Endothelial cell of umbilical vein (primary cell): ENCODE data around the gene RNH1.

Experiments
- EZH2 ChIP-seq: IDR thresholded peaks from 2 replicates; pipeline ENCODE4 v1.6.1; 2012; ENCODE audit warnings: borderline replicate concordance, low read depth, mild to moderate bottlenecking, moderate library complexity, low read length, inconsistent platforms; ENCODE audit not compliant: severe bottlenecking
- TF ChIP-seq, protein P1 (sequence below), 2 donors: IDR thresholded peaks; 1 replicate in 1 of 2; 2 replicates in 1 of 2; pipeline ENCODE4 v1.5.1; 2011; ENCODE audit warnings: low read length in 2 of 2, mild to moderate bottlenecking in 2 of 2, moderate library complexity in 2 of 2, control low read depth in 1 of 2, inconsistent platforms in 1 of 2, low read depth in 1 of 2; ENCODE audit not compliant: insufficient read depth in 1 of 2; ENCODE audit errors: extremely low read depth in 1 of 2
- TF ChIP-seq, protein P2 (sequence below): IDR thresholded peaks from 2 replicates; pipeline ENCODE4 v1.6.1; 2011; ENCODE audit not compliant: insufficient read depth, insufficient read length

DNA sequence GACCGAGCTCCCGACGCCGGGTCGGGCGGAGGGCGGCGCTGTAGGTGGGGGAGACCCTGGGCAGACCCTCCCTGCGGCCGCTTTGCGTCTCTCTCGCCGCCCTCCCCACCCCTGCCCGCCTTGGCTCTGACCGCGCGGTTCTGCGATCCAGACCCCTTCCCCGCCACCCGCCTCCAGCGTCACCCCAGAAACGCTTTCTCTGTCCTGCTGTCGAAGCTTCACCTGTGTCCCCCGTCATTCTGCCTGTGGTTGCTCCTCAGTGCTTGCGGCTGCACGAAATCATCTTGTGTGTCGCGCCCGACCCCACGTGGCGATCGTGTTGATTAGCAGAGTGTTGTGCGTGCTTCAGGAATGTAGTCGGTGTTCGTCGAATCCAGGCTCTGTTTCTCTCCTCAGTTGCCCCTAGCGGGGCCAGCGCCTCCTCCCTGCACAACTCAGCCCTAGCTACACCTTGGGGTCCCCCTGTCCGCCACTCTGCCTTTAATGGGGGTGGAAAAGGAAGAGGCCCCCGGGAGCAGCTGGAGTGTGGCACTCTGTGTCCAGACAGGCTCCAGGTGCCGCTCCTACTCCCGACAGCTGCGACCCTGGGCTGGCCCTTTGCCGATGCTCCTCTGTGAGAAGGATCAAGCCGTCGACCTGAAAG, 56.1 kb downstream of the RNH1 start:
- TF ChIP-seq EZH2, result no peak
- TF ChIP-seq, protein P1, sequence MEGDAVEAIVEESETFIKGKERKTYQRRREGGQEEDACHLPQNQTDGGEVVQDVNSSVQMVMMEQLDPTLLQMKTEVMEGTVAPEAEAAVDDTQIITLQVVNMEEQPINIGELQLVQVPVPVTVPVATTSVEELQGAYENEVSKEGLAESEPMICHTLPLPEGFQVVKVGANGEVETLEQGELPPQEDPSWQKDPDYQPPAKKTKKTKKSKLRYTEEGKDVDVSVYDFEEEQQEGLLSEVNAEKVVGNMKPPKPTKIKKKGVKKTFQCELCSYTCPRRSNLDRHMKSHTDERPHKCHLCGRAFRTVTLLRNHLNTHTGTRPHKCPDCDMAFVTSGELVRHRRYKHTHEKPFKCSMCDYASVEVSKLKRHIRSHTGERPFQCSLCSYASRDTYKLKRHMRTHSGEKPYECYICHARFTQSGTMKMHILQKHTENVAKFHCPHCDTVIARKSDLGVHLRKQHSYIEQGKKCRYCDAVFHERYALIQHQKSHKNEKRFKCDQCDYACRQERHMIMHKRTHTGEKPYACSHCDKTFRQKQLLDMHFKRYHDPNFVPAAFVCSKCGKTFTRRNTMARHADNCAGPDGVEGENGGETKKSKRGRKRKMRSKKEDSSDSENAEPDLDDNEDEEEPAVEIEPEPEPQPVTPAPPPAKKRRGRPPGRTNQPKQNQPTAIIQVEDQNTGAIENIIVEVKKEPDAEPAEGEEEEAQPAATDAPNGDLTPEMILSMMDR (IDR thresholded peaks at IDR 0.05; ENCODE audit: extremely low read depth in 1 of 2, insufficient read depth in 1 of 2, low read depth in 1 of 2, low read length in 2 of 2), result peak in 1 of 2 donors; percentile 27
- TF ChIP-seq, protein P2, sequence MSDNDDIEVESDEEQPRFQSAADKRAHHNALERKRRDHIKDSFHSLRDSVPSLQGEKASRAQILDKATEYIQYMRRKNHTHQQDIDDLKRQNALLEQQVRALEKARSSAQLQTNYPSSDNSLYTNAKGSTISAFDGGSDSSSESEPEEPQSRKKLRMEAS, result peak; percentile 83
